Endothelial cell of umbilical vein (primary cell): ENCODE data around the gene GPR68. TPM values are rescaled to one million over a fixed set of nuclear protein-coding genes. Genes with fewer than 3 reads are reported as not detected.

Source experiments
- BruUV-seq: library from RNA; stranded (reverse); fragments of 400-500 nt; replicated peaks from 2 replicates; lab custom pipeline; 2021; lab: Mats Ljungman, UMichigan
- CTCF ChIA-PET: fragments of 300-600, 350-600 bp; sonication (Branson Sonifier 250); formaldehyde crosslinking; loops from one replicate; lab custom pipeline; 2021; ENCODE audit warnings: antibody characterized with exemption, inconsistent platforms; lab: Charles Lee
- POLR2A ChIA-PET: fragments of 300-600, 350-600 bp; sonication (Branson Sonifier 250); formaldehyde crosslinking; loops from one replicate; lab custom pipeline; 2021; ENCODE audit warnings: antibody characterized with exemption, inconsistent platforms; lab: Charles Lee
- DNase-seq: peaks from one replicate; pipeline ENCODE4 v3.0.0-alpha.2; 2011; ENCODE audit warnings: low read depth, low spot score
- FAIRE-seq: peaks from 2 replicates; lab custom pipeline; 2011; peaks lifted over from hg19 to GRCh38; lab: Jason Lieb, UNC
- H2AFZ ChIP-seq: 2 replicates; pipeline ENCODE4 v1.6.0; 2012; ENCODE audit warnings: low read depth, low read length, control low read depth, inconsistent platforms
- H3K27ac ChIP-seq: 2 replicates; pipeline ENCODE4 v1.5.1; 2011; ENCODE audit warnings: low read depth, mild to moderate bottlenecking, control low read depth, low read length, moderate library complexity; ENCODE audit not compliant: insufficient read depth
- H3K27me3 ChIP-seq, 2 experiments: 2 replicates each; pipeline versions ENCODE4 v1.6.0 to v1.6.1; 2011; ENCODE audit warnings: low read length in 2 of 2, mixed read lengths in 1 of 2; ENCODE audit not compliant: control insufficient read depth in 2 of 2, insufficient read depth in 2 of 2
- H3K36me3 ChIP-seq, 2 experiments: 2 replicates in 1 of 2; 3 replicates in 1 of 2; pipeline ENCODE4 v1.5.1; 2011; ENCODE audit warnings: low read length in 2 of 2, mild to moderate bottlenecking in 1 of 2, moderate library complexity in 1 of 2; ENCODE audit not compliant: control insufficient read depth in 2 of 2, insufficient read depth in 2 of 2; ENCODE audit errors: extremely low read depth in 1 of 2
- H3K4me1 ChIP-seq: 3 replicates; pipeline ENCODE4 v1.5.1; 2011; ENCODE audit warnings: mild to moderate bottlenecking, low read length; ENCODE audit not compliant: control insufficient read depth, insufficient read depth; ENCODE audit errors: extremely low read depth
- H3K4me2 ChIP-seq: 2 replicates; pipeline ENCODE4 v1.6.1; 2011; ENCODE audit warnings: low read length, control low read depth, mixed read lengths; ENCODE audit not compliant: insufficient read depth
- H3K4me3 ChIP-seq, 3 experiments: fragments of 200-600 bp in 1 of 3; sonication (generic), shearing (Covaris generic) in 1 of 3; replicated peaks in 1 of 3; 2 replicates each; pipeline ENCODE4 v1.5.1; 2011 to 2016; ENCODE audit warnings: control low read depth in 3 of 3, low read length in 3 of 3, mild to moderate bottlenecking in 2 of 3, inconsistent platforms in 1 of 3, low read depth in 1 of 3, moderate library complexity in 1 of 3; ENCODE audit not compliant: insufficient read depth in 1 of 3
- H3K79me2 ChIP-seq: 2 replicates; pipeline ENCODE4 v1.6.0; 2012; ENCODE audit warnings: low read length, inconsistent platforms; ENCODE audit not compliant: control insufficient read depth, insufficient read depth
- H3K9ac ChIP-seq: replicated peaks from 2 replicates; pipeline ENCODE3; 2011; ENCODE audit warnings: low read length, control low read depth; ENCODE audit not compliant: insufficient read depth; ENCODE audit errors: extremely low read depth
- H3K9me1 ChIP-seq: replicated peaks from 3 replicates; pipeline ENCODE4 v1.6.0; 2011; ENCODE audit warnings: mild to moderate bottlenecking, low read length; ENCODE audit not compliant: control insufficient read depth, insufficient read depth; ENCODE audit errors: extremely low read depth
- H3K9me3 ChIP-seq: replicated peaks from 2 replicates; pipeline ENCODE4 v1.5.1; 2012; ENCODE audit warnings: low read length, inconsistent platforms; ENCODE audit not compliant: control insufficient read depth, insufficient read depth
- H4K20me1 ChIP-seq: replicated peaks from 2 replicates; pipeline ENCODE3; 2011; ENCODE audit warnings: mild to moderate bottlenecking, low read length; ENCODE audit not compliant: control insufficient read depth, insufficient read depth; ENCODE audit errors: extremely low read depth
- CTCF ChIP-seq, 2 donors: IDR thresholded peaks; 1 replicate in 1 of 2; 2 replicates in 1 of 2; pipeline ENCODE4 v1.5.1; 2011; ENCODE audit warnings: low read length in 2 of 2, mild to moderate bottlenecking in 2 of 2, moderate library complexity in 2 of 2, control low read depth in 1 of 2, inconsistent platforms in 1 of 2, low read depth in 1 of 2; ENCODE audit not compliant: insufficient read depth in 1 of 2; ENCODE audit errors: extremely low read depth in 1 of 2
- EZH2 ChIP-seq: IDR thresholded peaks from 2 replicates; pipeline ENCODE4 v1.6.1; 2012; ENCODE audit warnings: borderline replicate concordance, low read depth, mild to moderate bottlenecking, moderate library complexity, low read length, inconsistent platforms; ENCODE audit not compliant: severe bottlenecking
- FOS ChIP-seq: IDR thresholded peaks from 2 replicates; pipeline ENCODE4 v1.6.1; 2011; ENCODE audit warnings: mild to moderate bottlenecking, low read length, moderate library complexity, borderline replicate concordance; ENCODE audit not compliant: insufficient read depth
- GATA2 ChIP-seq: IDR thresholded peaks from 2 replicates; pipeline ENCODE4 v1.7.0; 2011; ENCODE audit warnings: low read depth, mild to moderate bottlenecking, moderate library complexity, mixed read lengths, low read length; ENCODE audit not compliant: insufficient read length, insufficient read depth
- JUN ChIP-seq: IDR thresholded peaks from 2 replicates; pipeline ENCODE4 v1.6.1; 2011; ENCODE audit warnings: borderline replicate concordance, low read depth; ENCODE audit not compliant: insufficient read length, insufficient read depth
- MAX ChIP-seq: IDR thresholded peaks from 2 replicates; pipeline ENCODE4 v1.6.1; 2011; ENCODE audit not compliant: insufficient read depth, insufficient read length
- MYC ChIP-seq: IDR thresholded peaks from one replicate; pipeline ENCODE4 v1.6.1; 2011; ENCODE audit warnings: mild to moderate bottlenecking, low read depth, low read length
- POLR2A ChIP-seq: IDR thresholded peaks from 2 replicates; pipeline ENCODE4 v1.6.1; 2012; ENCODE audit warnings: low read depth, mild to moderate bottlenecking, control low read depth, low read length
- POLR2AphosphoS5 ChIP-seq: IDR thresholded peaks from 2 replicates; pipeline ENCODE4 v1.6.1; 2012; ENCODE audit warnings: low read depth, mild to moderate bottlenecking, control low read depth, low read length, moderate library complexity; ENCODE audit not compliant: insufficient read depth
- dilution Hi-C: fragments of 300-500 bp; cut with MboI; formaldehyde crosslinking; loops from one replicate; pipeline ENCODE4 v1.15.0; 2019; ENCODE audit warnings: low sequenced_read_pairs; ENCODE audit not compliant: extremely low pct_ligation_motif_present
- intact Hi-C: fragments of 100-400 bp; cut with micrococcal nuclease; formaldehyde crosslinking; loops from one replicate; pipeline ENCODE4 v1.10.0; 2022
- polyA plus RNA-seq, 4 experiments: library from polyadenylated mRNA; depleted of rRNA in 3 of 4; stranded (reverse) in 3 of 4; unstranded in 1 of 4; fragments of >200 nt; gene quantifications; 2 replicates each; pipeline versions ENCODE4 v1.2.1 to v1.2.3, GENCODE V29; 2011 to 2012; ENCODE audit warnings: missing spikeins in 1 of 4
- total RNA-seq: library from RNA; stranded (reverse); gene quantifications from 2 replicates; pipeline ENCODE4 v1.2.3, GENCODE V29; 2021

GPR68 gene
- total and polyA plus RNA-seq, 2 donors (not counting 3 experiments of a cell fraction or from before 2014, with no cell fraction given) = 0.24 to 0.36 TPM

GRCh38 chr14:91243074-91243471, 1.4 kb downstream of the GPR68 start:
- H3K27ac ChIP-seq = peak overlapping the region; percentile 51

More at GRCh38 chr14:91243074-91243471, 1.4 kb downstream of the GPR68 start:
- H3K4me2 ChIP-seq = peak overlapping the region; percentile 28
- no peaks in the 10 kb centered on the region for H3K9me1 ChIP-seq
- peak overlapping the region; percentile 76 for H2AFZ ChIP-seq
- no peaks in the 10 kb centered on the region for H4K20me1 ChIP-seq
- TF ChIP-seq CTCF (IDR thresholded peaks at IDR 0.05; ENCODE audit: extremely low read depth in 1 of 2, insufficient read depth in 1 of 2, low read depth in 1 of 2, low read length in 2 of 2) (no peak), POLR2AphosphoS5 (no peak), EZH2 (no peak), MAX (no peak), MYC (no peak), FOS (no peak), GATA2 (no peak), JUN (no peak), POLR2A (no peak)
- H3K9ac ChIP-seq = no peak overlapping the region
- H3K4me1 ChIP-seq = peaks cover 19% of the 10 kb centered on the region
- POLR2A ChIA-PET = no interaction called here
- no TSS peak for BruUV-seq
- dilution Hi-C loops = no loop called here
- no peaks in the 10 kb centered on the region for H3K27me3 ChIP-seq
- no peaks in the 10 kb centered on the region for H3K36me3 ChIP-seq
- intact Hi-C loops = loop anchor here (1.0 to 2.0 kb wide), 3 partner anchors 10 to 66 kb away; no protein-coding TSS in a partner anchor
- no peak overlapping the region for H3K4me3 ChIP-seq
- CTCF ChIA-PET = interaction anchor here (0.8 to 2.5 kb wide), 12 partner anchors 10 to 183 kb away, joined by 3 to 30 read pairs (median 3); partner anchors contain the start of gene RPS6KA5
- no peaks in the 10 kb centered on the region for H3K9me3 ChIP-seq
- no peak for FAIRE-seq
- H3K79me2 ChIP-seq = no peaks in the 10 kb centered on the region
- DNase-seq = no peak
